ENCODE results near the gene PDIA2.

Gene PDIA2

DNA sequence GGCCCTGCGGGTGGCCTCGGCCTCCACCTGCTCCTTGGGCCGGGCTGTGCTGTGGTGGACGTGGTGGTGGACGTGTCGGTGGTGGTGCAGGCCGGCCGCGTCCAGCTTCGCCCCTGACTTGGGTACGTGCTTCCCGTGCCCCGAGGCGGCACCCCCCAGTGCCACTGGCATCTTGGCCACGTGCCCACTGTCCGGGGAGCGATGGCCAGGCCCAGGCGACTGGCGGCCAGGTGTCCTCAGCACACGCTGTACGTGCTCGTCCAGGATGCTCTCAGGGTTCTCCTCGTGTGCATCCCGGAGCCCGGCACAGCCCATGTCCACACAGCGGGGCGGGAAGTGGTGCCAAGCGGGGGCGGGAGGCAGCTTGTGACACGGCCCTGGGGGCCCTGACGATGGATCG lies 14.9 kb downstream of the PDIA2 start:
- DNase-seq (ENCODE audit: low spot score), result no peak

GRCh38 chr16:301235-301634 lies 18.3 kb downstream of the PDIA2 start:
- DNase-seq (ENCODE audit: low spot score), result no peak

DNA sequence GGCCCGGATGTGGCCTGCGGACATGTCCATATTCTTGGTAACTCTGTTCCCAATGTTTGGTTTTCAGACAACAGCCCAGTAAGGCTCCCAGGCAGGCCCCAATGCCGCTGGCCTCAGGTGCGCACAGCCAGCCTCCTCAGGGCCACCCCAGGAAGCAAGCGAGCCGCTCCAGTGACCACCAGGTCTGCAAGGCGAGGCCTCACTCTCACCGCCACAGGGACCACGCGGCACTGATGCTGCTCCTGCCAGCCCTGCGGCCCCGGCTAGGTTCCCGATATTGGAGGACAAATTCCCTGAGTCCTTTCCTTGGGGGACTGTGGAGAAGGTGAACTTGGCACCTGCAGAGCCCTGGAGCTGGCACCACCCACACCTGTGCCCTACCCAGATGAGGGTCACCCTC lies 19.0 kb downstream of the PDIA2 start:
- no peak for DNase-seq (ENCODE audit: low spot score)

DNA sequence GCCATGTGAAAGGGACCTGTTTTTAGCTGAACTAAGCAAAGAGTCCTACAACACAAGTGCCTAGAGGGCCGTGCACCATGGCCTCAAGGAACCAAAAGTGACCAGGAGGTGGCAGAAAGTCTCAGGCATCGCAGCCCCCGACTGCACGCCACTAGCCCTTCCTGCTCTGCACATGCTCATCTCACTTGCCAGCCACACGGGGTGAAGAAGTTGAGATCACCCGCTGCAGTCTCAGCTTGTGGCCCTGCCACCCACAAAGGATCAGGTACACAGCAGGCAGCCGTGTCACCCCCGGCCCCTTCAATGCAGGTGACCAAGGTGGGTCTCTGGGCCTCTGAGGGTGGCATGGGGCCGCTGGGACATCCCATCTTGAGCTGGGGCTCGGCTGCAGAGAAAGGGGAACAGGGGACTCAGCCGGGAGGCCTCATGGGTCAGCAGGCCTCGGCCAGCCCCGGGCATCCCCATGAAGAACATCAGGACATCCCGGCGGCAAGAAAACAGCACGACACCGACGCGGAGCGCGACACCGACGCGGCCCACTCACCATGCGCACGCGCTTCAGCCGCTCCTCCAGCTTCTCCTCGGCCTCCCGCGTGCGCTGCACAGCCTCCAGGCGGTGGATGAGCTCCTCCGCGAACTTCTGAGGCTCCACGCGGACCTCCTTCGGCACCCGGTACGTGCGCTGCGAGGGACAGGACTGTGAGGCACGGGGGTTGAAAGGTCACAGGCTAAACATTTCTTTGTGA lies 21.0 kb downstream of the PDIA2 start:
- DNase-seq (ENCODE audit: low spot score), result no peak

DNA sequence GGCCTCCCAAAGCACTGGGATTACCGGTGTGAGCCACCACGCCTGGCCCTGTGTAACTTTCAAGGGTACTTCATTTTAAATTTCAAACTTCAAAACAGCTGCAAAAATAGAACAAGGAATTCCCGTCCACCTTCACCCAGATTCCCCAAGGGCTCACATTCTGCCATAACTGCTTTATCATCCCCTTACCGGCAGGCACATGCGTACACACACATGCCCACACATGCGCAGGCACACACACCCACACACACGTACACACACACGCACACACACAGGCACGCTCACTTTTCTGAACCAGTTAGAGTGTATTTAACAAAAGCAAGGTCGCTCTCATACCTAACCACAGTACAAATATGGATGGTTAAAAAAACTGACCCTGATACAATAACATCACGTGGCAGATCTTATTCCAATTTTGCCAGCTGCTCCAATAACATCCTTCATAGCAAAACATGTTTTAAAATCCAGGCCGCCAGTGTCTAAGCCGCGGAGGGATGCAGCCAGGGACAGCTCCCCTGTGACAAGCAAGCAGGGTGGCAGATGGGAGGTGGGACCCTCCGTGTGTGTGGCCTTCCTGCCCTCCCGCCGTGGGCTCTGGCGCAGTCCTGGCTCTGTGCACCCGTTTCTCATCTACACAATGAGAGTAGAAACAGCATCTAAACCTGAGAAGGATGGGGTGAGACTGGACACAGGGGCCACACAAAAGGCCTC lies 23.1 kb downstream of the PDIA2 start:
- DNase-seq (ENCODE audit: low spot score), result no peak

GRCh38 chr16:306911-307370 lies 24.0 kb downstream of the PDIA2 start:
- no peak for DNase-seq (ENCODE audit: low spot score)

DNA sequence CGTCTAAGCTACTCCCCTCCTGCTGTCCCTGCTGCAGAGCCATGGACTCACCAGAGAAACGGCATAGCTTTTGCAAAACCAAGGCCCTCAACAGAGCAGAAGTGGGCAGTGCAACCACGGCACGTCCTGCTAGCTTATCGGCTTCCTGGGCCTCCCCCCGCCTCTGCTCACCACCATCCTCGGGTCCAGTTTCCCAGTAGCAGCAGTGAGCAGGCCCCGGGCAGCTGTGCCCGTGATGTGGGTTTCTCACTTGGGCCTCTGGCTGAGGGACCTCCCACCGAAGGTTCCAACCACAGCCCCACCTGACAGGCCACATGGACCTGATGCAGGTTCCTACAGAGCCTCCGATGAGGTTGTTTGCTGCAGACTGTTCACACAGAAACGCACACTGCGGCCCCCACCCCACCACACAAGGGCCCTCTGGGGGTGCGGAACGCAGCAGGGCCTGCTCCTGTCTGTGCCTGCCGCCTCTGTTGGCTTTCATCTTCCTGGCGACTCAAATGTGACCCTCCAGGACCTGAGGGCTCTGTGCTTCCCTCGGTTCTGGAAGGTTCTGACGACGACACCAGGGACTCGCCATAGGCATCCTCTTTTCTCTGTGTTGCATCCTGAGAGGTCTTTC lies 24.8 kb downstream of the PDIA2 start:
- no peak for DNase-seq (ENCODE audit: low spot score)

- DNase-seq (ENCODE audit: low spot score), result no peak
Observed at GRCh38 chr16:309476-309875, 26.5 kb downstream of the PDIA2 start.

GRCh38 chr16:311725-312124 lies 28.8 kb downstream of the PDIA2 start:
- DNase-seq (ENCODE audit: low spot score), result no peak

- DNase-seq (ENCODE audit: low spot score), result peak; percentile 74
Observed at GRCh38 chr16:314351-314750, 31.4 kb downstream of the PDIA2 start.

DNA sequence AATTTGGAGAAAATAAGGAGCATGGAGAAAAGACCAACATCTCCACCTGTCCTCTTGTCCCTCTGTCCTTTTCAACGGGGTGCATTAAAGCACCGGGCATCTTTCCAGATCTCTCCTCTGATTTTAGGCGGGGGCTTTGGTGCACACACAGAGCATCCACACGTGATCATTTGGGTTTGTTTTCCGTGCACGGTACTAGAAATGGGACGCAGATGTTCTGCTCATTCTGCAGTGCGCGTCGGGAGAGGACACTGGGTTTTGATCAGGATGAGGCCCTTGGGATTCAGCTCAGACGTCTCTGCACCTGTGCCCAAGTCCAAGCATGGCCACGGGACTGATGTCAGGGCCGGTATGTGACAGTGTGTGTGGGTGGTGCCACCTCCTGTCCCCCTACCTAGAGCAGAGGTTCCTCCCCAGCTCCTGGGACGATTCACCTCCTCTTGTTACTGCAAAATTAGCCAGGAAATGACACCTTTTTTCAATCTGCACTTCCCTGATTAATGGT lies 31.9 kb downstream of the PDIA2 start:
- no peak for DNase-seq (ENCODE audit: low spot score)

GRCh38 chr16:316741-317464 lies 33.9 kb downstream of the PDIA2 start:
- no peak for DNase-seq (ENCODE audit: low spot score)

GRCh38 chr16:317583-317982 lies 34.6 kb downstream of the PDIA2 start:
- no peak for DNase-seq (ENCODE audit: low spot score)

DNA sequence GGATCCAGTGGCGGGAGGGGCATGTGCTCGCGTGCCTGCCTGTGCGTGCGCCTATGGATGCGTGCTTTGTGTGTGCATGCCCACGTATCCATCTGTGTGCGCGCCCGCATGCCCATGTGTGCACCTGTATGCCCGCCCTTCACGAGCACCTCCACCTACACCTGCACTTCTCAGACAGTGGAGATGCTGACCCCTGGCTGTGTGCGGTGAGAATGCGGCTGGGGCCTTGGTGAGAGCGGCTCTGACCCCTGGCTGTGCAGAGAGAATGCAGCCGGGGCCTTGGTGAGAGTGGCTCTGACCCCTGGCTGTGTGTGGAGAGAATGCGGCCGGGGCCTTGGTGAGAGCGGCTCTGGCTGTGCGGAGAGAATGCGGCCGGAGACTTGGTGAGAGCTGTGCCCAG lies 35.7 kb downstream of the PDIA2 start:
- no peak for DNase-seq (ENCODE audit: low spot score)

DNA sequence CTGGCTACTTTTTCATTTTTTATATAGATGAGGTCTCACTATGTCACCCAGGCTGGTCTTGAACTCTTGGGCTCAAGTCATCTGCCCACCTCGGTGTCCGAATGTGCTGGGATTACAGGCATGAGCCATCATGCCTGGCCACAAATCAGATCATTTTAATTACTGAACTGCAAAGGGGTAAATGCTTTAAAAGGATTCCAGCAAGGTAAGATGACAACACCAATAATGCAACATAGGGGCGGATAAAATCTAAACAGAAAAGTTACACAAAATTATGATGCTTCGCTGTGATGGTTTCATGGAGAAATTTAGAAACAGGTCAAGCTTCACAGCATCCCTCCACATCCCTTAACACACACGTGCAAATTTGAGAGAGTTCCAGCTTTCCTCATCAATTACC lies 37.2 kb downstream of the PDIA2 start:
- DNase-seq (ENCODE audit: low spot score), result no peak

- DNase-seq (ENCODE audit: low spot score), result no peak
Observed at GRCh38 chr16:321532-321931, 38.6 kb downstream of the PDIA2 start.

DNA sequence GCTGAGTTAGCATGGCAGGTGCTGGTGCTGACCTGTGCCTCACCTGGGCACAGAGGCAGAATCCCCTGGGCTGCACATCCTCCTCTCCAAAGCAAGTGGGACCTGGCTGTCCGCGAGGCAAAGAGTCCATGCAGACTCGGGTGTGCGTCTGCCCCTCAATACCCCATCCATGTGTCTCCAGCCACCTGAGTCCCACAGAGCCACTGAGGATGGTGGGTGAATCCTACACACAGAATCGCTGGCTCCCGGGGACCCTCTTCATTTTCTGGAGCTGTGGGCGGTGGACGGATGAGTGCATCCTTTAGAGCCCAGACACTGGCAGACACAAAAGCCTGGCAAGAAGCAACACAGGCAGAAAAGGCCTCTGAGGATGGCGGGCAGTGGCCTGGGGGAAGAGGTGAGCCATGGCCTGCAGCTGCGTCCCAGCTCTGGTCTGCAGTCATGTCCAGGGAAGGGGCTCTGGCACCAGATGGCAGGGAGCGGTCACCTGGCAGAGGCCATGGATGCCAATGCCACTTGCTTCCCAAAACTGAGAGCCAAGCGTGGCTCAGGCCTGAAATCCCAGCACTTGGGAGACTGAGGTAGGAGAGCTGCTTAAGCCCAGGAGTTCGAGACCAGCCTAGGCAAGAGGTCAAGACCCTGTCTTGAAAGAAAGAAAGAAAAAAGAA lies 39.6 kb downstream of the PDIA2 start:
- DNase-seq (ENCODE audit: low spot score), result no peak

- no peak for DNase-seq (ENCODE audit: low spot score)
Observed at GRCh38 chr16:324201-324450, 41.2 kb downstream of the PDIA2 start.

DNA sequence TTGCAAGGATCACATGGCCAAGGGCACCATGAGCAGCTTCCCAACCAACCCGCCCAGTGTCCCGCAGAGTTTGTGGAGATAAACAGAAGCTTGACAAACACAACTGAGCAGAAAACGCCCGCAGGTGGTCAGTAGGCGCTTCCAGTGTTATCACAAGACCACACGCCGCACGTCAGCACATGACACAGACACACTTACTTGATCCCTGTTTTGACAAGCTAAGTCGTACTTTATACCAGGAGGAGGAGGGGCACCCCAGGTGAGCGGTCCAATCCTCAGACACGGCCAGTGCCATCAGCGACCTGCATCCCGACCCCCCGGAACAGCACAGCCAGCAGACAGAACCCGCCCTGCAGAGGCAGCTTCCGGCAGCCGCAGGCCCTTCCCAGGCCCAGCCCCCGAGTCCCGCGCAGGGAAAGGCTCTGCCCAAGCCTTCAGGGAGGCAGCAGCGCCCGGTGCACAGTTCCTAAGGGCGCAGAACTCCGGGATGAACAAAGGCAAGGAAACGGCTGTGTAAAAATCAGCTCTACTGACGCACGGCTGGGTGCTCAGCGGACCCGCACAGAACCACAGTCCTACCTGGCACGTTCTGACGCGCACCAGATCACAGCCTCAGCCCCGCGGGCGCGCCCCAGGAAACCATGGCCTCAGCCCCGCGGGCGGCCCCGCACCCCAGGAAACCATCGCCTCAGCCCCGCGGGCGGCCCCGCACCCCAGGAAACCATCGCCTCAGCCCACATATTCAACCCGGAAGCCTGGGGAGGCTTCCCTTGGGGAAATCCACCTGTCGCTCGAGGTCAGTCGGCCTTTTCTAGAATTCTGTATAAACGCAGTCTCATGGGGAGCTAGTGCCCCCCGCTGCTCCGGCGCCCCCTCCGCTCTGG lies 41.7 kb downstream of the PDIA2 start:
- DNase-seq (ENCODE audit: low spot score), result no peak

DNA sequence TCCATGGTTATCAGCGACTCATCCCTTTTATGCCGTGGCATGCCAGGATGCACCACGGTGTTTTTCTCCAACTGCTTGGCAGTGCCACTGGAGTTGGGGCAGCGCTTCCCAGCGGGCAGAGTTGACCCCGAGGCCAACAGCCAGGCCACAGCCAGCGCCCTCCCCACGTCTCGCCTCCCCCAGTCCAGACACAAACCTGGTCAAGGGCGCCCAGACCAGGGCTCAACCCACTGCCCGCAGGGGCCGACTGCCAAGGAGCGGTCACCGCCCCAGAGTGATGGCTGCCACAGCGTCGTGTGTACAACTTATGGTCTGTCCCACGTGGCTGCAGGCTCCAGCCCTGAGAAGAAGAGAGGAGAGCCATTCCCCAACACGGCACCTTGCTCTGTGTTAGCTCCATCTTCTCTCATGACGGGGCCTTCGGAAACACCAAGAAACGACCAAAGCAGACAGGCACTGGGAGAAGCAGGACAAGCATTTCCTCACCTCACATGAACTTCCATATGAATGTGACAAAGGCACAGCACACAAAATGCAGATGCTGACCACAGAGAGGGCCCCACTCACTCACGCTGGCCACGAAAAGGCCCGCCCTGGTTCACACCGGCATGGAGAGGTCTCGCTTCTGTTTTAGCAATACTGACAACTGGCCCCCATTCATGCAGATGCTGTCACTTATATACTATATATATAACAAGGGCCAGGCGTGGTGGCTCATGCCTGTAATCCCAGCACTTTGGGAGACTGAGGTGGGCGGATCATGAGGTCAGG lies 42.6 kb downstream of the PDIA2 start:
- DNase-seq (ENCODE audit: low spot score), result no peak

All from cerebellar cortex (tissue), 1 donor.